Type B pancreatic cell (in vitro differentiated cells): ENCODE data around the gene PPP1R13L. TPM values are rescaled to one million over a fixed set of nuclear protein-coding genes. Genes with fewer than 3 reads are reported as not detected.
A peak's percentile ranks its signal among the peaks of the same experiment; 100 is the strongest.

Experiments used
- DNase-seq: peaks from one replicate; pipeline ENCODE4 v3.0.0; 2021; ENCODE audit warnings: mixed read lengths; ENCODE audit not compliant: unreplicated experiment; ENCODE audit errors: extremely low spot score
- H3K27ac Mint-ChIP-seq: 2 replicates; pipeline ENCODE4 v1.8.0; 2021; ENCODE audit warnings: mild to moderate bottlenecking, mixed read lengths
- H3K27me3 Mint-ChIP-seq: 2 replicates; pipeline ENCODE4 v1.8.0; 2021; ENCODE audit warnings: mixed read lengths
- H3K36me3 Mint-ChIP-seq: 2 replicates; pipeline ENCODE4 v1.8.0; 2021; ENCODE audit warnings: mixed read lengths
- H3K4me1 Mint-ChIP-seq: one replicate; pipeline ENCODE4 v1.8.0; 2021; ENCODE audit warnings: mixed read lengths; ENCODE audit not compliant: unreplicated experiment
- H3K4me3 Mint-ChIP-seq: 2 replicates; pipeline ENCODE4 v1.8.0; 2021; ENCODE audit warnings: mild to moderate bottlenecking, mixed read lengths
- H3K9me3 Mint-ChIP-seq: 2 replicates; pipeline ENCODE4 v1.8.0; 2021; ENCODE audit warnings: mixed read lengths
- CTCF ChIP-seq: fragments of 200-600 bp; sonication (generic); conservative IDR thresholded peaks from 2 replicates; pipeline ENCODE4 v1.5.0; 2021; ENCODE audit warnings: antibody characterized with exemption, mild to moderate bottlenecking
- total RNA-seq: library from RNA; stranded (reverse); gene quantifications from 2 replicates; pipeline ENCODE4 v1.2.1, GENCODE V29; 2021; ENCODE audit warnings: low replicate concordance

Gene PPP1R13L
- total RNA-seq, 1 donor from 2014 or later, result 38.6 TPM

- H3K9me3 Mint-ChIP-seq, result no peaks in the 10 kb centered on the region
- peaks cover 6% of the 10 kb centered on the region for H3K36me3 Mint-ChIP-seq
- TF ChIP-seq CTCF, result no peak
- H3K4me1 Mint-ChIP-seq, result no peaks in the 10 kb centered on the region
- peaks cover 14% of the 10 kb centered on the region for H3K27me3 Mint-ChIP-seq
- H3K4me3 Mint-ChIP-seq, result no peak overlapping the region
- H3K27ac Mint-ChIP-seq, result no peak overlapping the region
- no peak for DNase-seq
Measured at GRCh38 chr19:45348367-45349125, 56.3 kb downstream of the PPP1R13L start.

DNA sequence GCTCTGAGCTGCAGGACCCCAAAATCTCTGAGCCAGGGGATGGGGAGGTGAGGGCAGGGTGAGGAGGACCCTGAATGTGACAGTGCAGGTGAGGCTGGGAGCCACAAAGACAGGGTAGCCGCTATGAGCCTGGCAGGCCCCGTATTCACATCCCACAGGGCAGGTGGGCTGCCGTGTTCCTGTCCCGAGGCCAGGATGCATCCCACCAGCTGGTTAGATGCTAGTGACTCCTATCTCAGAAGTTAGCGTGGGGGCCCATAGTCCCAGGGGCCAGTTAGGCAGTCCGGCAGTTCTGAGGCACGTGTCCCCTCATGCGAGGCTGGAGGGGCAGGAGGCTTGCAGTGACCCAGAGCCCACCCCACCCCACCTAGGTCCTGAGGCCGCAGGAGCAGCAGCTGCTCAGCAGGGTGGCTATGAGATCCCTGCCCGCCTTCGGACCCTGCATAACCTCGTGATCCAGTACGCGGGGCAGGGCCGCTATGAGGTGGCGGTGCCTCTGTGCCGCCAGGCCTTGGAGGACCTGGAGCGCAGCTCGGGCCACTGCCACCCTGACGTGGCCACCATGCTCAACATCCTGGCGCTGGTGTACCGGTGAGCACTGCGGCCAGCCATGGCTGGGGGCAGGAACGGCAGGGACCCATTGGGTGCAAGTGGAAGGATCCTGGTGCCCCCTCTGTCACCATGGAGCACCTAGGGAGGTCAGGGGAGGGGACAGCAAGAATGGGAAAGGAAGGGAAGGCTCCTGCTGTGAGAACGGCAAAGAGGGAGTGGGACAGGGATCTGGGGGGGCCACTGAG, 57.1 kb downstream of the PPP1R13L start:
- no peak overlapping the region for H3K4me3 Mint-ChIP-seq
- no peaks in the 10 kb centered on the region for H3K9me3 Mint-ChIP-seq
- peaks cover 3% of the 10 kb centered on the region for H3K36me3 Mint-ChIP-seq
- peaks cover 16% of the 10 kb centered on the region for H3K27me3 Mint-ChIP-seq
- no peak for TF ChIP-seq CTCF
- no peak for DNase-seq
- H3K4me1 Mint-ChIP-seq, result no peaks in the 10 kb centered on the region
- H3K27ac Mint-ChIP-seq, result no peak overlapping the region

DNA sequence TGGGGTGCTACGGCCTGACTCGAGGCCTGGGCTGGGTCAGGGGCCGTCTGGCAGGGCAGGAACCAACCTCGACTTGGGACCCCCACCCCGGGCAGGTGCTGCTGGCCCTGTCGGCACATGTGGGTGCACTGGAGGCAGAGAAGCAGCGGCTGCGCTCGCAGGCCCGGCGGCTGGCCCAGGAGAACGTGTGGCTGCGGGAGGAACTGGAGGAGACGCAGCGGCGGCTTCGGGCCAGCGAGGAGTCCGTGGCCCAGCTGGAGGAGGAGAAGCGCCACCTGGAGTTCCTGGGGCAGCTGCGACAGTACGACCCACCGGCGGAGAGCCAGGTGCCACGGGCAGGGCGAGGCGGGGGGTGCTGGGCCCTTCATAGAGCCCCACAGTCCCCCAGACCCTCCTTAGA, 58.4 kb downstream of the PPP1R13L start:
- no peak overlapping the region for H3K27ac Mint-ChIP-seq
- no peaks in the 10 kb centered on the region for H3K9me3 Mint-ChIP-seq
- H3K27me3 Mint-ChIP-seq, result peaks cover 16% of the 10 kb centered on the region
- no peak for DNase-seq
- TF ChIP-seq CTCF, result no peak
- H3K4me1 Mint-ChIP-seq, result no peaks in the 10 kb centered on the region
- peaks cover 3% of the 10 kb centered on the region for H3K36me3 Mint-ChIP-seq
- no peak overlapping the region for H3K4me3 Mint-ChIP-seq

DNA sequence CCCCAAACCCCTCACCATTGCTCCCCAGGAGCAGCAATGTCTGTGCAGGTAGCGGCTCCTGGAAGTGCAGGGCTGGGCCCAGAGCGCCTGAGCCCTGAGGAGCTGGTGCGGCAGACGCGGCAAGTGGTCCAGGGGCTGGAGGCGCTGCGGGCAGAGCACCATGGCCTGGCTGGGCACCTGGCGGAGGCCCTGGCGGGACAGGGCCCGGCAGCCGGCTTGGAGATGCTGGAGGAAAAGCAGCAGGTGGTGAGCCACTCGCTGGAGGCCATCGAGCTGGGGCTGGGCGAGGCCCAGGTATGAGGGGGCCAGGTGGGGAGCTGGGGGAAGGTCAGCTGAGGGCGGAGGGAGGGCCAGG, 59.4 kb downstream of the PPP1R13L start:
- Mint-ChIP-seq H3K4me1 (no peaks in the 10 kb centered on the region), H3K4me3 (no peak overlapping the region), H3K27me3 (peaks cover 16% of the 10 kb centered on the region), H3K36me3 (no peaks in the 10 kb centered on the region), H3K9me3 (no peaks in the 10 kb centered on the region), H3K27ac (no peak overlapping the region)
- no peak for DNase-seq
- TF ChIP-seq CTCF, result no peak

- Mint-ChIP-seq H3K4me1 (no peaks in the 10 kb centered on the region), H3K27me3 (peaks cover 22% of the 10 kb centered on the region), H3K36me3 (no peaks in the 10 kb centered on the region), H3K4me3 (peak overlapping the region; percentile 45), H3K27ac (peak overlapping the region; percentile 68), H3K9me3 (no peaks in the 10 kb centered on the region)
- DNase-seq, result no peak
- no peak for TF ChIP-seq CTCF
Measured at GRCh38 chr19:45344621-45345505, 60.0 kb downstream of the PPP1R13L start.
